NCI-H1417 (cell line): ENCODE data around the gene CTNNA2.
A peak's percentile ranks its signal among the peaks of the same experiment; 100 is the strongest.

Source experiments
- DNase-seq, 3 experiments: peaks; one replicate each; lab custom pipeline; 2025; lab: John Stamatoyannopoulos, UW

CTNNA2 gene

DNA sequence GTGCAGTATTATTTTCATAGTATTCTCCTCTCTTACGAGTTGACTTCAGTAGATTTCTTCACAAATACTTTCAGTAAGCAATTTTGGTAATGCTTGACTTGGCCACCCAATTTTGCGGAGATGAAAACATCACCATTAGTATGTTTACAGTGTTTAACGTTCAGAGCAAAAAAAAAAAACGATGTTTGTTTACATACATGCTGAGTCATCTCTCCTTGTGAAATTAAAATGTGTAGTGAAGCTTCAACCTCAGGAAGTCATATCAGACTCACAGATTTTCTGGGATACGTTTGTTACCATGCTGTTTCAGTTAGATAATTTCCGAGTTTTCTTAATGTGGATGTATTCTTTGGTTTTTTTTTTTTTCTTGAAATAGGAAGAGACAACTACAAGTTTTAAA is 100.1 kb downstream of the CTNNA2 start:
- peak in 1 of 3 experiments; percentile 5 for DNase-seq

DNA sequence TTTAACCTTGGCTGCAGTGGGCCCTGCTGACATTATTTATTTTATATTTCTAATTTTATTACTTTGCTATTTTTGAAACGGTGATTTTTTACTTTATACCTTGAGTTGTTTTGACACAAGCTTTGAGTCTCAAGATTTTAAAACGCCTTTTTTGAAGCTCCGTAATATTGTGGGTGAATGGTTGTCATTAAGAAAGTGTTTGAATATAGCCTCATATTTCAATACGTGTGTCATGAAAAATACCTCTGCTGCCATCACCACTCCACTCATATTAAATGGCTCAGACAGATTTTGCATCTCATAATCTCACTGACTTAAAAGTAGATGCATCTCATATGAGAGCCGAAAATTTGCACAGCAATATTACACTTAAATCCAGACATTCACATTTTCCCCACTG is 106.6 kb downstream of the CTNNA2 start:
- DNase-seq = no peak

DNA sequence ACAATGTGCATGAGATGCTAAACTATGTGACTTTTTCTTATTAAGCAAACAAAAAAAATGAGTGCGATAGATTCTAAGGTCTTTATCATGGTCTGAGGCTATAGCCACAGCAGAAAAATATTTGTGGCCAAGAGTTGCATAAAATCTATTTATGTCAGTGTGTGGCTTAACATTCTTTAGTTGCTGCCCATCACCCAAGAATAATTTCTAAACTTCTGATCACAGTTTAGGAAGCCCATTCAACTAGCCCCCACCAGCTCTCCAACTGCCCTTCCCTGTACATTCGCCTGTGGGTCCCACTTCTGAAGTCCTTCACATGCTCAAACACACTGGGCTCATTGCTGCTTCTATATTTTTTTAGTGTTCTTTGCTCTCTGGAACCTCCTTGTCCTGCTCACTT is 107.1 kb downstream of the CTNNA2 start:
- no peak for DNase-seq

- DNase-seq = no peak
These were observed 107.8 kb downstream of the CTNNA2 start for GRCh38 chr2:79620679-79621078.

DNA sequence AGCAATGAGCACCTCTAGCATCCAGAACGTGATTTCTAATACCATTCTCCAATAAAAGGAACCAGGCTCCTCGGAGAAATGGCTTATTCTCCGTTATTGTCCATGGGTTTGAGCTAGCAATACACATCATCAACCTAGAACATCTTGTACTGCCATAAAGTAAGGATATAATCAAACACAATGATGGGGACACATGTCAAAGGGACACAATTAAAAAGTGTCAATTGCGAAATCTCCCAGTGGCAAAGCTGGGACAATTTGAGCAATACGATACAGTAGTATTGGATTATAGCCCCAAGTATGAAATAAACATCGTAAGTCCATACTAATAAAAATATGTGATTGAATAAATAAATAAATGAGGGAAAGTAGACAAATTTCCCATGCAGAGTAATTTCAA is 108.4 kb downstream of the CTNNA2 start:
- no peak for DNase-seq

DNA sequence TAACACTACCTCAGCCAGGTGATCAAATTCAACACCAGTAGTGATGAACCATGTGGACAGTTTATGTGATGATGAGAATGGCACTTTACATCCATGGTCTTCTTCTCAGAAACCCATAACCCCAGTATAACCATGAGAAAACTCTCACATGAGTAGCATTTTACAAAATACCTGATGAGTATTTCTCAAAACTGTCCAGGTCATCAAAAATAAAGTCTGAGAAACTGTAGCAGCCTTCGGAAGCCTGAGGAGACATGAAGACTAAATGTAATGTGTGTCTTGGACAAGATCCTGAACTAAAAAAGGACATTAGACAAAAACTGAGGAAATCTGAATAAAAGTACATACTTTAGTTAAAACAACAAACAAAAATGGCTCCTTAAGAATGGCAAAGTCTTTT is 108.9 kb downstream of the CTNNA2 start:
- DNase-seq = no peak

- DNase-seq = no peak
These were observed 109.7 kb downstream of the CTNNA2 start for GRCh38 chr2:79622508-79622907.

DNA sequence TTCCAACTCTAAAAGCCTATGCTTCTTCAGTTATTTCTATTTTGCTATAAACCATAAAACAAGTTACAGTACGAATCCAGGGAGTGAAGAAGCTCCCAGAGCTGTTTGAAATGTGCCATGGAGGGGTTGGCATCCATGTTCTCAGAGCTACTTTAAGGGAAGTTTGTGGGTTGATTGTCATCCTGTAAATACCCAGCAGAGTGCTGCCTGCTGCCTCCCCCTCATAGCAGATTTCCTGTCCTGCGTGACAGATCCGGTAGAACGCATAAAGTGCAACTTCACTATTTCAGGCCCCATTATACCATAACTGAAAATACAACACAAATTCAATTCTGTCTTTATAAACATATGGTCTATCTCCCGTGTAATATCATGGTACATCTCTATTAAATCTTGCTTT is 114.4 kb downstream of the CTNNA2 start:
- DNase-seq = no peak

- no peak for DNase-seq
These were observed 117.2 kb downstream of the CTNNA2 start for GRCh38 chr2:79630060-79630459.

- no peak for DNase-seq
These were observed 118.2 kb downstream of the CTNNA2 start for GRCh38 chr2:79630972-79631557.

DNA sequence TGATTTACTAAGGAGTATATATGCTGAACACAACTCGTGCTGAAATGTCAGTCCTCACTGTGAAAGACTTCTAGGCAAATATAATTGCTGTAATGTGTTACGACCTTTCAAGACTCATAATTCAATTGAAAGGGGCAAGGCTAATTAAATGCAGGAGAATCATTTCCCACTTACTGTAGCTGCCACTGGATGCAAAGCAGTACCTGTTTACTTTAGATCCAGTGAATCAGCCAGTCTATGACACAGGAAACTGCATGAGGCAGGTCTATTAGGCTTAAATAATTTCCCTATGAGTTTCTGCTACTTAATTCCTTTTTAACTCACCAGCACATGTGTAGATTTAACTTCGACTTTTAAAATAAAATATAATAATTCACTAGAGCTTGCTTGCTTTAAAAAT is 125.6 kb downstream of the CTNNA2 start:
- peak in 2 of 3 experiments; percentile 8 to 71 for DNase-seq

DNA sequence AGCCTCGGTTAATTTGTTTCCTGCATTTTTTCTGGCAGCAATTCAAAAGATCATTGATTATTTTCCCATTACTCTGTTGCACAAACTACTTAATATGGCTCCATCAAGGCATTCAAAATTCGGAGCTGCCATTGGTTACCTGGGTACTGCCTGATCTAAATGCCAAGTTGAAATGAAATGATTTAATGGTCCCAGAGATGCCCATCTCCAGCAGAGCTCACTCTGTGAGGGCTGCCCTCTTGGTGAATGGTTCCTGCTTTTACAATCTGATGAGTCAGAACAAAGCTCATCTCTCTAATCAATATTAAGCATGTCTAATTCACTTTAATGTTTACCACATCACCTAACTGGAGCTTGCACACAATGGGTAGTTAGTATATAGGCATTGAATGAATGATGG is 126.1 kb downstream of the CTNNA2 start:
- peak in 1 of 3 experiments; percentile 53 for DNase-seq

DNA sequence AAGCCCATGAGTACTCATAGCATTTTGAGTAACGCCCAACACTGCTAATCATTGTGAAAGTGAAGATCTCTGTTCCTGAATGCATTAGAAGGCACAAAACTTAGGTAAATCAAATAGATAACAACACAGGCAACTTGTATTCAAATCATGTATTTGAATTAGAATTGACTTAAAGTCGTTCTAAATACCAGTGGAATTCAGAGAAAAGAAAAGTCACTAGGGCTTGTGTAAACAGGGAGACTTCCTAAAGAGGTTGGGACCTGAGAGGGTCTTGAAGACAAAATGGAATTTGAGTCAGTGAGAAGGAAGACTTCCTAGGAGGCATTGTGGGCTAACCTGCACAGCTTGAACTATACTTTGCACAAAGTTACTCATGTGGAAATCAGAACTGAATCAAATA is 127.2 kb downstream of the CTNNA2 start:
- no peak for DNase-seq

DNA sequence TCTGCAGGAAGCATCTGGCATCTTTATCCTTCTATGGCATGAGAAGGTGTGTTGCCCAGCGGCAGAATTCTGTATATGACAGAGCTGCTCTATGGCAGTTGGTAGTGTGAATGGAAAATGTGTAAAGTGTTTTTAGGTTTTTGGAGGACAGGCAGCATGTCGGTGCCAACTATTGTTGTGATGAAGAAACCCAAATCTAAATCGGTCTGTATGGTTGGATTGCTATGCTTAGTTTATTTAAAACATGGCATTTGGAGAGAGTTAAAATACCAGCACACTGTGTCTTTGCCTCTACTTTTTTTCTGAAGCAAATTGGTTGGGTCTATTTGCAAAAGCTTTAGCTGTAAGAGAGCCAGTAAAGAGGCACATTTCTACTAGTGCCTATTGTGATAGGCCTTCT is 136.7 kb downstream of the CTNNA2 start:
- DNase-seq = no peak

- DNase-seq = no peak
These were observed 147.7 kb downstream of the CTNNA2 start for GRCh38 chr2:79660557-79660956.

DNA sequence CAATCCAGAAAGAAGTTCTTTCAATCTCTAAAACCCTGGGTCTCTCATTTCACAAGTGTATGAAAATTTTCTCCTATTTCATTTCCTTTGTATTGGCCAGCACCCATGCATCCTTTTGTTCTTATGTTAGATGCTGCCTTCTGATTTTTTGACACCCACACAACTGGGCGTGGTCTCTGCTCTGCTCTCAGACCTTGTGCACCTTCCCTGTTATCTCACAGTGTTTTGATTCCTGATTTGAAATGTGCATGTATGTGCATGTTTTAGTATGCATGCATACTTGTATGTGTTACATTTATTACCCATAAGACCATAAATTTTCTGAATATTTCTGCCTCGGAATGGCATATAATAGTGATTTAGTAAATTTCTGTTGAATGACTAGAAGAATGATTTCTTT is 152.2 kb downstream of the CTNNA2 start:
- DNase-seq = no peak

DNA sequence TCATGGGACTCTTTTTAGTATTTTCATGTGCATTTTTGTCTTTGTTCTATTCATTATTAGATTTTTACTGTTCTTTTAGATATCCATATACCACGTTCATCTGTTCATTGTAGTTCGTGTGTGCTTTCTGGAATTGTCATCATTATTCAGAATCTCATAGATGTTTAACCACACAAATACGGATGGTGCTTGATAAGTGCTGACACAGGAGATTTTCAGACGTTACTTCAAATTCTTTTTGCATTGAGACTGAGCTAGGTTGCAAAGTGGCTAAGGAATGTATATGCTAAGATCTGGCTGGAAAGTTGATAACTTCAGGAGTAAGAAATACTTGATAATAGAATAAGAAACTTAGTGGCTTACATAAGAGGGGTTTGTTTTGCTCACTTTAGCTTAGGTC is 153.6 kb downstream of the CTNNA2 start:
- DNase-seq = no peak

GRCh38 chr2:79669714-79670113 is 156.9 kb downstream of the CTNNA2 start:
- DNase-seq = no peak

DNA sequence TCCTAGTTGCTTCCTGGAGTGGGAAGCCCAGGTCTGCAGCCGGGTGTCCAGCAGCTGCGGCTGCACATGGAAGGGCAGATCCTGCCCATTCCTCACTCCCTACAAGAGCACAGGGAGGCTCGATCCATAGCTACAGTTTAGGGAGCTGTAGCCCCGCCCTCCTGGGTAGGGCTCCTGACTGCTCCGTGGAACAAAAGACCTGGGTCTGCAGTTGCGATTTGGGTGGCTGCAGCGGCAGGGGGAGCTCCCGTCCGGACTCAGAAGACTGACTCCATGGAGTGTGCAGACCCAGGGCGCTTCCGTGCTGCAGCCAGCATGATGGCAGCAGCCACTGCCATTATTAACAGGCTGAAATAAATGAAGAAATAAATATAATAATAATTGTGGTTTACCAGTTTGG is 157.3 kb downstream of the CTNNA2 start:
- peak in 1 of 3 experiments; percentile 0 for DNase-seq

DNA sequence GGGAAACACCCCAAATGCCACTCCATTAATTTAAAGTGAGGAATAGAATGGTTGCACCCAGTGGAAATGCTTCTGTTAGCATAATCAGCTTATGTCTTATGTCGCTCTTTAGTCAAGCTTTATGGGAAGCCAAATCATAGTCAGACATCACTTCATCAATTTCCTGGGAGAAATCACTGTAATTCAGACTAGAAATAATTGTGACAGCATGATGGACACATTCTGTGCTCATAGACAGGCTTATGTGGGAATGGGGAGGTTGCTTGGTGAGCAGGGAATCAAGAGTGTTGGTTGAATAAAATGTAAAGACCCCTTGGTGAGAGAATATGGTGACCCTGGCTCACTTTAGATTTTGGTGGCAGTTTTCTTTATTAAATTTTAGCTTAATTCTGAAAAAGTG is 174.0 kb downstream of the CTNNA2 start:
- DNase-seq = no peak

GRCh38 chr2:79695248-79695647 is 182.4 kb downstream of the CTNNA2 start:
- DNase-seq = no peak

- no peak for DNase-seq
These were observed 184.3 kb downstream of the CTNNA2 start for GRCh38 chr2:79697200-79697599.

DNA sequence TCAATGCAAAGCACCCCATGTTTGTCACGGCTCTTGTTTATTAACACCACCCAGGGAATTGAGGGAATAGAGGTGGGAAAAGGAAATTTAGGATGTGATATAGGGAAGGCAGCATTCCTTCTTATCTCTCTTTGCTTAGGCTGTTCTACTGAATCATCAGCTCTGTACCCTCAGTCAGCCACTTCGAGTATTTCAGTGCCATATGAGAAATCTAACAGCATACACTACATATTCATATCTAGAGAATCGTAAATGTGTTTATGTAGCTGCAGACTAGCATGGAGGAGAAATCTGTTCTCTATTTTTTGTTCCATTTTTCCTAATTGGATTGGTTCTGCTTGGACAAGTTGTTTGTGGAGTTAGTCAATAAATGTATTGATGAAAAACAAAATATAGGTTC is 187.8 kb downstream of the CTNNA2 start:
- DNase-seq = no peak

GRCh38 chr2:79702905-79703304 is 190.1 kb downstream of the CTNNA2 start:
- DNase-seq = peak in 2 of 3 experiments; percentile 1 to 66

DNA sequence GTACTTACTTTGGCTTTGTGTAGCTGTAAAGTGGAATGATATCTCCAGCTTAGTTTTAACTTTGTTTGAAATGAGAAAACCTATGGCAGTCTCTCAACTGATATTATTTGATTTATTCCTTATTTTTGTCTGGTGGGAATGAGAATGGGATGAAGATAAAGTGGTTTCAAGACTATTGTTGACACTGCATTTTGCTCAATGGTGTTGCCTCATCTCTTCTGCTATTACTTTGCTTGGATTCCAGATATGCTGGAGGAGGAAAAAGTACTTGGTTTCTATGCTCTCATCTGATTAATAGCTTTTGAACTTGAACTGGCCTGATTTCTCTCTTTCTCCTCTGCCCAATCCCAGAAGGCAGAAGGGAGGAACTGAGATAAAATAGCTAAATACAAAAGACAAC is 198.2 kb downstream of the CTNNA2 start:
- no peak for DNase-seq
